ENCODE results near the gene NACC1.

NACC1 gene

GRCh38 chr19:13104360-13104847 is 13.7 kb upstream of the NACC1 start:
- TF ChIP-seq Cebpa-rat (IDR thresholded peaks at IDR 0.05) = no peak; a peak in 1 of 22 replicates
- no peaks in the 10 kb centered on the region for H3K27me3 ChIP-seq
- H3K4me3 ChIP-seq = peak overlapping the region; percentile 45 to 73 (median 60)
- H3K27ac ChIP-seq = peak overlapping the region; percentile 78 to 99 (median 97)
- H3K4me1 ChIP-seq = peaks cover 50 to 88% (median 82%) of the 10 kb centered on the region in 10 experiments
- H3K9me3 ChIP-seq (replicated peaks in 1 of 11) = no peaks in the 10 kb centered on the region
- H3K4me2 ChIP-seq = peak overlapping the region; percentile 79 to 100 (median 98)
- peaks cover 3 to 30% (median 25%) of the 10 kb centered on the region in 11 experiments; a peak in 16 of 22 replicates for H4K20me1 ChIP-seq
- H3K9ac ChIP-seq = peak overlapping the region; percentile 73 to 98 (median 94)
- peaks cover 19 to 57% (median 34%) of the 10 kb centered on the region in 11 experiments for H3K36me3 ChIP-seq

- H3K27ac ChIP-seq = peak overlapping the region; percentile 78 to 99 (median 97)
- H4K20me1 ChIP-seq = peaks cover 3 to 23% (median 19%) of the 10 kb centered on the region in 11 experiments; a peak in 16 of 22 replicates
- H3K9me3 ChIP-seq (replicated peaks in 1 of 11) = no peaks in the 10 kb centered on the region
- H3K4me1 ChIP-seq = peaks cover 44 to 85% (median 75%) of the 10 kb centered on the region in 10 experiments
- peak overlapping the region; percentile 79 to 100 (median 98) for H3K4me2 ChIP-seq
- no peaks in the 10 kb centered on the region for H3K27me3 ChIP-seq
- TF ChIP-seq Cebpa-rat (IDR thresholded peaks at IDR 0.05) = no peak
- H3K9ac ChIP-seq = peak overlapping the region; percentile 73 to 98 (median 94)
- H3K36me3 ChIP-seq = peaks cover 20 to 57% (median 35%) of the 10 kb centered on the region in 11 experiments
- peak overlapping the region; percentile 45 to 73 (median 60) for H3K4me3 ChIP-seq
Measured at GRCh38 chr19:13104848-13105711, 13.0 kb upstream of the NACC1 start.

DNA sequence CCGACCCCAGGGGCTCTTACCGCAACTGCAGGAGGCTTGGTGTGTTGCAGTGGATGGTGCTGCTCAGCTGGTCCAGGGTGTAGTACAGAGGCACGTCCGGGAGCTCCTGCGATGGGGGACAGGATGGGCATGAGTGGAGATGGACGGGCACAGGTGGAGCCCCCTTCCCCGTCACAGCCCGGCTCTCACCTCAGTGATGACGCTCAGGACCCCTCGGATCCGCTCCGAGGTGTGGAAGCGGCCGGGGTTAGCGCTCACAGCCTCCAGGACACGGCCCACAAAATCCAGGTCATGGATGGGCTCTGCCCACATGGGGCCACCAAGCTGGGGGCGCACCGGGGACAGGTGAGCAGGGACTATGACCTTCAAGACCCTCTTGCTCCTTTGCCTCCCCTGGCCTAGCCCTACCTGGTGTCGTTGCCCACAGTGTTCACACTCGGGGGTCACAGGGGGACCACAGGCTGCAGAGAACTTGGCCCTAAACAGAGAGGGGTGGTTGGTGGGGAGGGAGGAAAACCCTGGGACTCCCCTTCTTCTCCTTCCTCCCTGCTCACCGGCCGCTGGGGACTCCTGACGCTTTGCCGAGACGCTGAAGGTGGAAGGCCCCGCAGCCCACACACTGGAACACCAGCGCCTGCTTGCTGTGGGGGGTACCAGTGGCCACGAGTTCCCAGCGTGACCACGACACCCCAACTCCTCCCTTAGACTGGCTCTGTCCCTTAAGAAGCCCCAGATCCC is 8.5 kb upstream of the NACC1 start:
- H3K9ac ChIP-seq = peak overlapping the region in 4 of 11 experiments; percentile 9 to 41 (median 24); a peak in 2 of 22 replicates
- peaks cover 38 to 83% (median 70%) of the 10 kb centered on the region in 11 experiments for H3K36me3 ChIP-seq

GRCh38 chr19:13110099-13110610 is 7.9 kb upstream of the NACC1 start:
- Histone ChIP-seq H3K4me1 (peaks cover 21 to 57% (median 43%) of the 10 kb centered on the region in 10 experiments), H3K36me3 (peaks cover 38 to 90% (median 76%) of the 10 kb centered on the region in 11 experiments), H4K20me1 (peaks cover 0 to 6% (median 0%) of the 10 kb centered on the region in 11 experiments; a peak in 1 of 22 replicates), H3K9me3 (replicated peaks in 1 of 11) (no peaks in the 10 kb centered on the region), H3K27ac (peak overlapping the region in 3 of 11 experiments; percentile 9 to 43 (median 16); a peak in 5 of 22 replicates), H3K9ac (peak overlapping the region in 4 of 11 experiments; percentile 13 to 42 (median 36); a peak in 4 of 22 replicates), H3K4me2 (no peak overlapping the region), H3K4me3 (no peak overlapping the region), H3K27me3 (no peaks in the 10 kb centered on the region)
- TF ChIP-seq Cebpa-rat (IDR thresholded peaks at IDR 0.05) = no peak

More for the DNA sequence above, 8.5 kb upstream of the NACC1 start:
- no peaks in the 10 kb centered on the region for H3K27me3 ChIP-seq
- no peak for TF ChIP-seq Cebpa-rat (IDR thresholded peaks at IDR 0.05)
- no peak overlapping the region for H3K4me3 ChIP-seq
- peaks cover 21 to 57% (median 43%) of the 10 kb centered on the region in 10 experiments for H3K4me1 ChIP-seq
- peaks cover 0 to 6% (median 0%) of the 10 kb centered on the region in 11 experiments; a peak in 1 of 22 replicates for H4K20me1 ChIP-seq
- peak overlapping the region in 4 of 11 experiments; percentile 13 to 59 (median 30); a peak in 5 of 22 replicates for H3K27ac ChIP-seq
- H3K9me3 ChIP-seq (replicated peaks in 1 of 11) = no peaks in the 10 kb centered on the region
- H3K4me2 ChIP-seq = peak overlapping the region in 1 of 11 experiments; percentile 76; a peak in 2 of 22 replicates

- Histone ChIP-seq H3K27ac (no peak overlapping the region), H3K36me3 (peaks cover 34 to 78% (median 71%) of the 10 kb centered on the region in 11 experiments), H3K9me3 (replicated peaks in 1 of 11) (no peaks in the 10 kb centered on the region), H3K4me2 (no peak overlapping the region), H3K27me3 (no peaks in the 10 kb centered on the region), H3K4me3 (no peak overlapping the region), H3K4me1 (peaks cover 23 to 51% (median 39%) of the 10 kb centered on the region in 10 experiments), H4K20me1 (peaks cover 0 to 6% (median 0%) of the 10 kb centered on the region in 11 experiments; a peak in 2 of 22 replicates), H3K9ac (0 out of 22 replicates have a peak overlapping the region, but pooled peaks of 2 of the 11 experiments have one; percentile 3 to 17)
- no peak for TF ChIP-seq Cebpa-rat (IDR thresholded peaks at IDR 0.05)
Measured at GRCh38 chr19:13112555-13112954, 5.5 kb upstream of the NACC1 start.

DNA sequence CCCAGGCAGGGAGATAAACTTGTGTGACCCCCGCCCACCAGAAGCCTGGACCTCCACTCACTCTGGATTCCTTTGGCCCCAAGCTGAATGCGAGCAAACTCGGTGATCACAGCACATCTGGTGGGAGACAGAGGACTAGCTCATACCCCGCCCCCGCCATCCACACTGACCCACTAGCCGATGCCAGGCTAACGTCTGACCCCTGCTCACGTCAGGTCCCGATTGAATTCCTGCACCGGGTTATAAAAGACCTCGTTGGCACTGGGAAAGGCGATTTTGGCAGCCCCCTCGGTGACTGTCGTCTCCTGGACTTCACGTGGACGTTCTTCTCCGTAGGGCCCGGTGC is 2.2 kb upstream of the NACC1 start:
- Histone ChIP-seq H3K27me3 (no peaks in the 10 kb centered on the region), H3K4me1 (peaks cover 44 to 50% (median 45%) of the 10 kb centered on the region in 10 experiments), H3K27ac (peak overlapping the region; percentile 44 to 97 (median 89); a peak in 21 of 22 replicates), H3K4me3 (peak overlapping the region; percentile 95 to 100 (median 100)), H3K9ac (peak overlapping the region; percentile 86 to 99 (median 97)), H3K9me3 (replicated peaks in 1 of 11) (no peaks in the 10 kb centered on the region), H4K20me1 (peaks cover 18 to 27% (median 21%) of the 10 kb centered on the region in 11 experiments), H3K36me3 (peaks cover 14 to 62% (median 48%) of the 10 kb centered on the region in 11 experiments), H3K4me2 (peak overlapping the region; percentile 94 to 100 (median 97))
- TF ChIP-seq Cebpa-rat (IDR thresholded peaks at IDR 0.05) = no peak

GRCh38 chr19:13116282-13117175 is 1.5 kb upstream of the NACC1 start, which contains the start of gene TRMT1:
TRMT1 (minus strand) TSS chr19:13116740; CDS start chr19:13116399, 341 bp downstream.
- peak within 1 kb of the TSS; percentile 94 to 100 (median 97) for H3K4me2 ChIP-seq
- peaks cover 17 to 62% (median 53%) of the 10 kb centered on the region in 11 experiments for H3K36me3 ChIP-seq
- H3K9ac ChIP-seq = peak within 1 kb of the TSS; percentile 90 to 99 (median 98)
- peaks cover 25 to 33% (median 27%) of the 10 kb centered on the region in 11 experiments for H4K20me1 ChIP-seq
- no peaks in the 10 kb centered on the region for H3K9me3 ChIP-seq (replicated peaks in 1 of 11)
- no peak for TF ChIP-seq Cebpa-rat (IDR thresholded peaks at IDR 0.05)
- H3K4me3 ChIP-seq = peak within 1 kb of the TSS; percentile 95 to 100 (median 100)
- H3K27ac ChIP-seq = peak within 1 kb of the TSS; percentile 44 to 99 (median 95); a peak in 21 of 22 replicates
- H3K4me1 ChIP-seq = peaks cover 50 to 57% (median 52%) of the 10 kb centered on the region in 10 experiments
- no peaks in the 10 kb centered on the region for H3K27me3 ChIP-seq

All from BLaER1 treated with 17β-estradiol and CSF1 and Interleukin-3, amounts not matched to agents 10 nM and 100 nM (cell line).